ENCODE data around the gene FBXO39.

- TF ChIP-seq, protein P1, sequence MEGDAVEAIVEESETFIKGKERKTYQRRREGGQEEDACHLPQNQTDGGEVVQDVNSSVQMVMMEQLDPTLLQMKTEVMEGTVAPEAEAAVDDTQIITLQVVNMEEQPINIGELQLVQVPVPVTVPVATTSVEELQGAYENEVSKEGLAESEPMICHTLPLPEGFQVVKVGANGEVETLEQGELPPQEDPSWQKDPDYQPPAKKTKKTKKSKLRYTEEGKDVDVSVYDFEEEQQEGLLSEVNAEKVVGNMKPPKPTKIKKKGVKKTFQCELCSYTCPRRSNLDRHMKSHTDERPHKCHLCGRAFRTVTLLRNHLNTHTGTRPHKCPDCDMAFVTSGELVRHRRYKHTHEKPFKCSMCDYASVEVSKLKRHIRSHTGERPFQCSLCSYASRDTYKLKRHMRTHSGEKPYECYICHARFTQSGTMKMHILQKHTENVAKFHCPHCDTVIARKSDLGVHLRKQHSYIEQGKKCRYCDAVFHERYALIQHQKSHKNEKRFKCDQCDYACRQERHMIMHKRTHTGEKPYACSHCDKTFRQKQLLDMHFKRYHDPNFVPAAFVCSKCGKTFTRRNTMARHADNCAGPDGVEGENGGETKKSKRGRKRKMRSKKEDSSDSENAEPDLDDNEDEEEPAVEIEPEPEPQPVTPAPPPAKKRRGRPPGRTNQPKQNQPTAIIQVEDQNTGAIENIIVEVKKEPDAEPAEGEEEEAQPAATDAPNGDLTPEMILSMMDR (IDR thresholded peaks at IDR 0.05), result no peak
- TF ChIP-seq EZH2 (IDR thresholded peaks at IDR 0.05; ENCODE audit: borderline replicate concordance, insufficient read depth, low read depth, low read length, poor library complexity, severe bottlenecking), result no peak
Measured at GRCh38 chr17:6796017-6796886, 20.2 kb downstream of the FBXO39 start.

All from B cell (primary cell).